Retinal pigment epithelial cell (primary cell): ENCODE data around the gene LBHD2.
"Not testable (repeated sequence)": the region's sequence is repeated elsewhere in the genome, so short reads cannot be mapped to it uniquely, and the experiment has no call there.

Source experiments
- DNase-seq: peaks from one replicate; pipeline ENCODE4 v3.0.0-alpha.2; 2010; ENCODE audit warnings: low read depth
- H3K4me3 ChIP-seq: 2 replicates; pipeline ENCODE4 v1.5.1; 2011; ENCODE audit warnings: mild to moderate bottlenecking, low read length, control low read depth, moderate library complexity
- CTCF ChIP-seq: conservative IDR thresholded peaks from 2 replicates; pipeline ENCODE4 v1.5.1; 2011; ENCODE audit warnings: low read depth, low read length, control low read depth, inconsistent platforms

The LBHD2 gene

GRCh38 chr14:103118663-103119404, 34.8 kb downstream of the LBHD2 start:
- DNase-seq = no peak
- TF ChIP-seq CTCF = no peak
- H3K4me3 ChIP-seq = no peak overlapping the region

- H3K4me3 ChIP-seq, DNase-seq: not testable (repeated sequence)
Observed at GRCh38 chr14:103119527-103119926, 35.5 kb downstream of the LBHD2 start.

- no peak for TF ChIP-seq CTCF
- DNase-seq = no peak
- H3K4me3 ChIP-seq = no peak overlapping the region
Observed at GRCh38 chr14:103121121-103121845, 37.3 kb downstream of the LBHD2 start.

GRCh38 chr14:103121846-103122584, 38.0 kb downstream of the LBHD2 start:
- DNase-seq = no peak
- no peak overlapping the region for H3K4me3 ChIP-seq
- TF ChIP-seq CTCF = no peak

- no peak for DNase-seq
- TF ChIP-seq CTCF = no peak
- no peak overlapping the region for H3K4me3 ChIP-seq
Observed at GRCh38 chr14:103122585-103122946, 38.6 kb downstream of the LBHD2 start.

GRCh38 chr14:103122947-103123633, 39.1 kb downstream of the LBHD2 start, which contains the start of gene TNFAIP2:
TSS of gene TNFAIP2 (plus strand) at chr14:103123461. CDS start at chr14:103126458, 2,997 bp downstream.
- peak within 1 kb of the TSS; percentile 17 for H3K4me3 ChIP-seq
- TF ChIP-seq CTCF = no peak

More at GRCh38 chr14:103122947-103123633, 39.1 kb downstream of the LBHD2 start, which contains the start of gene TNFAIP2:
- no peak for DNase-seq
